NCI-H2081 treated with DMSO at 0.1 percent for 48 hours (cell line): ENCODE data around the gene MYO16.
"Not testable (repeated sequence)": the region's sequence is repeated elsewhere in the genome, so short reads cannot be mapped to it uniquely, and the experiment has no call there.

Experiments used
- DNase-seq: peaks from one replicate; lab custom pipeline; 2025; lab: John Stamatoyannopoulos, UW

MYO16 gene

DNA sequence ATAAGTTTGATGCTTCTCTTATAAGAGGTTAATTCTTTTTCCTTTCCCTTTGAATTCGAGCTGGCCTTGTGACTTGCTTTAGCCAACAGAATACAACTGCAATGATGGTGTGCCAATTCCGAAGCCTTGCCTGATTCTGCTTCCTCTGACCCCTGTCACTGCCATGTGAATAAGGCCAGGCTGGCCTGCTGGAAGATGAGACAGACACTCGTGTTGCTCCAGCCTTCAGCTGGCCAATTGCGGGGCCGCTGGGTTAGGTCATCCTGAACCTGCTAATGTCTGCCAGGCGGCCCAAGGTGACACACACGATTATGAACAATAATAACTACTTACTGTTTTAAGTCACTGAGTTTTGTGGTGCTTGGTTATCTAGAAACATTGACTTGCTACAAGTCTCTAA is 352.0 kb downstream of the MYO16 start:
- no peak for DNase-seq

DNA sequence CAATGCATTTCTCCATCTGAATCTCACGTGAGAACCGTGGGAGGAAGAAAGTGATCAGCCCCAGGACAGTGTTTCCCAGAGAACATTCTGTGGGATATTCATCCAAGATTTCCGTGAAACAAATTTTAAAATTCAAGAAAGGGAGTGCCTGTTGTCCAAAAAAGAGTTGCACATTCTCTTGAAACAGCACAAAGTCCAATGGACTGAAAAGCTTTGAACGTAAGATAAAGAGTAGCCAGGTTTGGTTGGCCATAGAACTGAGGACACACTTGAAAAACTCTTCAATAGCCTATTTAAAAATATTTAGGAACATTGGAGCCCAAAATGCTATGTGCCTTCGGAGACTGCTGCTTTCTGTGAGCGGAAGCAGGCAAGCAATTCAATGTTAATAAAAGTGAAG is 353.9 kb downstream of the MYO16 start:
- DNase-seq: no peak

DNA sequence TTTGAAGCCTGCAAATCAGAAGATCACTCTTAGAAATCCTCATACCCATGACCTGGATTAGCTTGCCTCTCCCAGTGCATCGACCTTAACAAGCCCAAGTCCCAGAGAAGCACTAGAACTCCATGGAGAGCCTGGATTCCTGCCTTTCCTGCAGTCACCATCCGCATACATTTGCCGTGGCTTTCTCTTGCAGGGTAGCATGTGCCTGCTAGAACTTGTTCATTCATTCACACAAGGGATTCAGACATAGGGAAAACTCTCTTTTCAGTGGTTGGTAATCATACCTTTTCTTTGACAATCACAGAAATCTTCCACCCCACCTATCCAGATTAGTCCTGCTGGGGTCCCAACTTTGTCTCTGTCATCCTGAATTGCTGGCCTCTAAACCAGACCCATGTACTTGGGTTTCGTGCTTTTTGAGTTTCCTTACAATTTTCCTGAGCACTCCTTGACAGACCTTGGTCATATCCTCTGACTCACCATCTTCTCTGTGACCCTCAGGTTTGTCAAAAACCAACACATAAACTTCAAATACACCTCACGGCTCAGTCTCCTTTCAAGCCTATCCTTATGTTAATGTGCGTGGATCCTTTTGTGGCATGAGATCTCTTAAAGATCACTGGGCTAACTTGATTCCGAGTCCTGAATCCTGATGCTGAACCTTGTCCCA is 355.0 kb downstream of the MYO16 start:
- DNase-seq: no peak

DNA sequence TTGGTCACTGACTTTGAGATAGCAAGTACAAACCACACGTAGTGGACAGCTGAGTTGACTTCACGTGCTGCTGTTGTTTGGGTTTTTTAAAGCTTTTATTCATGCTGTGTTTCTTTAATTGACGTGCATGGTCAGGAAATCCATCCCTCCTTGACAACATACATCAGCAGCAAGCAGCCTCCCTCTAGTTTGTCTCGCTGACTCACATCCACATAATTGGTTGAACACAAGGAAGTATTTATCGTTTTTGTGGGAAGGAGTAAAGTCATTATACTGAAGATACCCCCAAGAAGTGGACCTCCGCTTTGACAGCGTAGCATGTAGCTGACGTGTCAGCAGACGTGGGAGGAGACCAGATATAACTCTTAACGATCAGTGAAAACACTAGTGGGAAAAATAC is 355.8 kb downstream of the MYO16 start:
- DNase-seq: no peak

DNA sequence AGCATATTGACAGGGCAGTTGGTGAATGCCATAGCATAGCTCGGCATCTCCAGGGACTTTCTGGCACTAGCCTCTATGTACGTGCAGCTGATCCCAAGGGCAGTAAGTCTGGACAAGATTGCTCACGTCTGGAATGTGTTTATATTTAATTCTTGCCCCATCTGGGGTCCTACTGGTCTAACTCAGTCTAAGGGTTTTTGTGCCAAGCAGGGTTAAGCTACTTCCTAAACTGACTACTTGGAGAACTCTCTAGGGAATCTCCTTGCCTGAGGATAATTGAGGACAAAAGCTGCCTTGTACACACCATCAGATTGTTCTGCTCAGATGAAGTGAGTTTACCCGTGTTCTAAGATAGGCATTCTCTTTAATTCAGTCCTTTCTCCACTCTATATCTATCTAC is 358.1 kb downstream of the MYO16 start:
- no peak for DNase-seq

DNA sequence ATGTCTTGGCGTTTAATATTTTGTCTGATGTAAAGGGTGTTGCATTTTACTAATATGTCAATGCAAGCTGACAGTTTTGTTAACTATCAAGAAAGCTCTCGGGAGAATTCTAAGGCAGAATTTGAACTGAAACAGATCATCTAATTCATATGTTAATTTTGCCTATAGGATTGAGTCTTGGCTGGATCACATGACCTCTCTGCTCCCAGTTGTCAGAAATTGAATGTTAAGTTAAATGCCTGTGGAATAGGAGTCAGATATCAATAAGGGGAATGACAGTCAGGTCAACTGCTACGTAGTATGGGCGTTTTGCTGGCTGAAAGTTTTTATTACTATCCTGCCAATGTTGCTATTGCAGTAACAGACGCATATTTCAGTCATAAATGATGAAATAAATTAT is 358.5 kb downstream of the MYO16 start:
- no peak for DNase-seq

DNA sequence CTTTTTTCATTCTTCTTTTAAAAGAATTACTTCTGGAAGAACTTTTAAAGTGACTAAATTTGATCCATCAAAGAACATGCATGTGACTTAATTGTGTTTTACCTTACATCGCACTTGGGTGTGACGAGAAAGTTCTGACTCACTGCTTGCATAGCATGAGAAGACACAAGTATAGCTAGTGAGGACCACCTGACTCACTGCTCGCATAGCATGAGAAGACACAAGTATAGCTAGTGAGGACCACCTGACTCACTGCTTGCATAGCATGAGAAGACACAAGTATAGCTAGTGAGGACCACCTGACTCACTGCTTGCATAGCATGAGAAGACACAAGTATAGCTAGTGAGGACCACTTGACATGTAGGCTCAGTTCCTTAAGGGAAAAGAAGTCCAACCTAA is 362.0 kb downstream of the MYO16 start:
- DNase-seq: not testable (repeated sequence)

DNA sequence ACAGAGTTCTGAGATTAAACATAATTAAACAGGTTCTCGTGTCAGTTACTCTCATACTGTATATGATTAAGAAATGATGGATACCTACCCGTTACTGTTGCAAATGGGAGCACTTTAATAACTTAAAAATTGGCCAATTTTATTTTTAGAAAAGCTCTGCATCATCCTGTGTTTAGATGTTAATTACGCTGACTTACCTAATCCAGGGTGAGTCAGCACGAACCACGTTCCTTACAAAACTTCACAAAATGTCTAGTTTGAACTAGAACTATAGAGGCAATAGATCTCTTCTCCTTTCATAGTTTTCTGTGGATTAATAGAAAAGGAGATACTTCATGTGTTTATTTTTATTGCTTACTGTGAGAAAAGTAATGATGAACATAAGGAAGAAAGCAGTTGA is 363.9 kb downstream of the MYO16 start:
- no peak for DNase-seq

DNA sequence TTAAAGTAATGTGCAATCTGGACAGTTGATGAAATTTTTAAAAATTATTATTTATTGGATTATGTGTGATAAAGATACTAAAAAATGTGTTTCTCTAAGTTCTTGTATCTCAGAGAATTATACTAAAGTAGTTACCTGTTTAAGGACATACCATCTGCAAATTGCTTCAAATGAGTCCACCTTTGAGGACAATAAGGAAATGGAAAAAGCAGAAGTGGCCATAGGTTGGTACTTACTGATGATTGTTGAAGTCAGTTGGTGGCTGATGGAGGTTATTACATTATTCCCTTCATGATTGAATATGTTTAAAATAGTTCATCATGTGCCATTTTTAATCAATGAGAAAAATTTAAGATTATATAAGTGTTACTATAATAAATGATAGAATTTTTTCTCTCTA is 367.0 kb downstream of the MYO16 start:
- no peak for DNase-seq

DNA sequence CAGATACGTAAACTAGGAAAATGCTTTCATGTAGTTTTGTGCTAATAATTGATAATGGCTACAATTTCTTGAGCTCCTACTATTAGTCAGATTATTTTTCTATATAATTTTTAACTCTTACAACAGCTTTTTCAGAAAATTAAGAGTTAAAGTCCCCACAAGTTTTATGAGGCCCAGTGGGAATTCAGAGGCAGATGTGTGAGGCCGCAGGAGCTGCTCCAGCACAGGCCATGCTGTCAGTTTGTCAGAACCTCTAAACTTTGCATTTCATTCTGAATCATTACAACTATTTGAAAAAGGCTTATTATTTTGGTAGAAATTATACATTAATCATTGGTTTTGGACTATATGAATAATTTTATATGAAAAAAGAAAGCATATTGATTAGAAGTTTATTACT is 370.8 kb downstream of the MYO16 start:
- no peak for DNase-seq

DNA sequence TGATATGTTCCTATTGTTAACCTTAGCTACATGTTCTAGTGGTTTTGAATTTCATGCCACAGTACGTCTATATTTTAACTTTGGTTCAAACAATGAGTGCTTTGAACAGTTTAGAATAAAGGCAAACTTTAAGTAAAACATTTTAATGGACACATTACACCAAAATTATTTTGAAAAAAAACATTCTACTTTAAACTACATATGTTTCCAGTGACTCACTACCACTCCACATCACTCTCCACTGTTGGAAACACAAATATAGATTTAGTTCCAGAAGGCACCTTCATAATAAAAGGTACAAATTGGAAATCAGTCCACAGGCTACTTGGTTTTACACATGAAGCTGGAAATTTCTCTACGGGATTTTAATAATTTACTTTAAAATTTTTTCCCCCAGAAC is 373.5 kb downstream of the MYO16 start:
- no peak for DNase-seq

DNA sequence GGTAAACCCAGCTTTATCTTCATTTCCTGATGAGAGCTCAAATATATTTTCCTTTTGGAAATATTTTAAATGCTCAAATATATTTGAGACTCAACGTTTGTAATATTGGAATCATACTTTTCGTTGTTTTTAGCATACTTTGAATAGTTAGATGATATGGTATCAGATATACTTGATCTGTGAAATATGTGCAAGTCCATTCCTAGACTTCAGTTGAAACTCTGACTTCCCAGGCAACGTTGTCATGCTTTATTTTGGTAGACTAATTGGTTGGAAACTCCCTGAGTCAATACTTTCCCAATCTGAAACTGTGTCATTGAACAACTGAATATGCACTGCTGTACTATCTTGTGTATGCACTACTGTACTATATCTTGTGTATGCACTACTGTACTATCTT is 378.5 kb downstream of the MYO16 start:
- DNase-seq: no peak

DNA sequence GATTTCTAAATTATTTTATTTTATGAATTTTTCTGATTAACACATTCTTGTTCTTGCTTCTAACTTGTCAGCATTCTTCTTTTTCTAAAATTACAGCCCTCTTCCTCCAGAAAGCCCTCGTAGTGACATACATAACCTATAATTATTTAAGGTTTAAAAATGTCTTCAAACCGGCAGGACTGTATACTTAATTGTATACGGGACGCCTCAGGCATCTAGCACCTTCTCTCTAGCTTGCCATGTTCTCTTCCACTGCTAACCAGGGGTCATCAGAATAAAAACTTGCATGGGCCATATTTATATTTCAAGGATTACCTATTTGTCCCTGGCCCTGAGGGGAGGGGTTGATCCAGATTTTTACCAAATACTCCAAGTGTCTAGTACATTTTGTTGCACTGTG is 380.3 kb downstream of the MYO16 start:
- DNase-seq: no peak

DNA sequence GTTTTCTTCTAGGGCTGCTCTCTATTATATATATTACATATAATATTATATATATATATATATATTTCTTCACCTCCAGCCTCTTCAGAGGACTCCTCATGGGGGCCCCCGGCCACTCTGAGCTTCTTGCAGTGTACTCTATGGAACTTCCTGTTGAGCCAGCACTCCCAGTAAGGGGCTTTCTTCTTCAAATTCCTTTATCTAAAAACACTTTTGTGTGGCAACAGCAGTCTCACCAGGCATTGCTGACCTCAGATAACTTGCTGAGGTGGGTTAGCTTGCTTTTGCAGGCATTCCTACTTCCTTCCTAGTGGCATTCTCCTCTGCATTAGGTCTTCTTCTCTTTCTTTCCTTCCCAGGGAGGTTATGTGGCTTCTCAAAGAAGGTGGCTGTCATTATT is 381.5 kb downstream of the MYO16 start:
- DNase-seq: no peak

DNA sequence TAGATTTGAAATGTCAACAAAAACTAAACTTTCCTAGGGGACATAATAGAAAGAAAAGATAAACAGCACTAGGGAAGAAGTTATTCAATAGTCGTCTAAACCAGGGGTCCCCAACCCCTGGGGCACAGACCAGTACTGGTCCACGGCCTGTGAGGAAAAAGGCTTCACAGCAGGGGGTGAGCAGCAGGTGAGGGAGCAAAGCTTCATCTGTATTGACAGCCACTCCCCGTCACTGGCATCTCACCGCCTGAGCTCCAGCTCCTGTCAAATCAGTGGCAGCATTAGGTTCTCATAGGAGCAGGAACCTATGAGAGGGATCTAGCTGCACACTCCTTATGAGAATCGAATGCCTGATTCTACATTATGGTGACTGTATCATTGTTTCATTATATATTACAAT is 382.7 kb downstream of the MYO16 start:
- no peak for DNase-seq

DNA sequence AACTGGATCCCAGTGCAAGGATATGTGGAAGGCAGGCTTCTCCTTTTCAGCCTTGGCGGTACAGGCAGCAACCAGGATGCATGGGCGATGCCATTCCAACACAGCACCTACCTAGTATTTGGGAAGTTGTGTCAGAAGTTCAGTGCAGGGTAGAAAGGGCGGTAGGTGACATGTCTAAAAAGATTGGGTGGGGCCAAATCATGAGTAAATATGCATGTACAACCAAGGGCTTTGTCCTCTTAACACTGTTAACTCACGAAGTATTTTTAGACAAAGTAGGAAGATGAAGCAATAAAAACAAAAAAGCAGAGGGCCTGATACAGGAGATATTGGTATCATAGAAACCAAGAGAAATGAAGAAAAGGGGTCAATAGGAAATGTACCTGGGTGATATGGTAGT is 392.1 kb downstream of the MYO16 start:
- DNase-seq: no peak

DNA sequence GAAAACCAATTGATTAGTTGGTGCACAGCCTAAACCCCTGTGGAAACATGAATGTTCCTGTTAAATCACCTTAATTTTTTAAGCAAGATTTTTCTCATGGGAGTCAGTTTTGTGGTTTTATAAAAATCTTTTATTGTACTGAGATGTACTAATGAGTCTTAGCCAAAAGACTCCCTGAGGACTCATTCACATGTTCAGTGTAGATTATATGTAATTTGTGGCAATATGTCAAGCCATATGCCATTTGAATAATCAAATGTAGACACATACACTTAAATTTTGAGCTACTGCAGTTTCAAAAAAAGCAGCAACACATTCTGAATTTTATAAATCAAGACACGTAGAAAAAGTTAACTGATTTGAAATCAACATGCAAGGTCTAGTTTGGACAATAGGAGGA is 395.2 kb downstream of the MYO16 start:
- no peak for DNase-seq

DNA sequence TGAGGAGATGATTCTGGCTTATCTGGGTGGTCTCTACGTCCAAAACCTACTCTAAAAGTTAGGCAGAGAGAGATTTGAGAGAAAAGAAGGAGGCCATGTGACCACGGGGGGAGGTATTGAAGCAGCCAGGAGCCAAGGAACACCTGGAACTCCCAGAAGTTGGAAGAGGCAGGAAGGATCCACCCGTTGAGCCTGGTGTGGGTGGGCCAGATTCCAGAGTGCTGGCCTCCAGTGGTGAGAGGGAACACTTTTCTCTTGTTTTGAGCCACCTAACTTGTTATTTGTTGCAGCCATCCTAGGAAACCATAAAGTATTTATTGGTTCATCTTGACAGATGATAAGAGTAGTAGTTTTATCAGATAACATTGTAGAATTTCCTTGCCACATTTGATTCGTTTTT is 396.9 kb downstream of the MYO16 start:
- no peak for DNase-seq

DNA sequence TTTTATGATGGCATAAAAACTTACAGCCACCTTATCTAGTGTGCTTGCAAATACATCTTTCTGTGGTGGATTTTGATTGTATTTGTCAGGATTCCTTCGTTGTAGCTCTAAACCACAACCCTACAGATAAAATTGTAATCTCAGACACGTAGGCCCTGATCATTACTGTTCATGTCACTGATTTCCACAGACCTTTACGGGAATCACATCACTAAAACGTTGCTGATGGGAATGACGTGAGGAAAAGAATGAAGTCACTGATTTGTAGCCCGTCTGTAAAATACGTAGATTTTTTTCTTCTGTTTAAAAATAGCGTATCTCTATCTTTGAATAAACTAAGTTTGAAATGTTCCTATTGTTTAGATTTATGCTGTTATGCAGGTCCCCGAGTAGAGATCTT is 399.2 kb downstream of the MYO16 start:
- DNase-seq: no peak

DNA sequence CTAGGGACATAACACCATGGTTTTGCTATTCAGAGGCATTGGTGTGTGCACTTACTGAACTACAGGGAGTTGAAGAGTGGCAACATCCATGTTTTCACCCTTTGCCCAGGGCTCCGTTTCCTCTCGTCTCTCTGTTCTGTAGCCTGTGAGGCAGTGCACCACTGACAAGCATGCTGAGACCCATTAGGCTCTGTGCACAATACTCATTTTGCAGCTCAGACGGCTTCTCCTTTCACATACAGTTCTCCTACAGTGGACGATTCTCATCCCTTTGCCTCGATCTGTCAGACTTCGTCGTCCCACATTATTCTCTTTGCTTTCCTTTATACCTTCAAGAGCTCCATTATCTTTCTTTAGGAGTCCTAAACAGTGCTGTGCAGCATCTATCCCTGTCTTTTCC is 403.7 kb downstream of the MYO16 start:
- no peak for DNase-seq

DNA sequence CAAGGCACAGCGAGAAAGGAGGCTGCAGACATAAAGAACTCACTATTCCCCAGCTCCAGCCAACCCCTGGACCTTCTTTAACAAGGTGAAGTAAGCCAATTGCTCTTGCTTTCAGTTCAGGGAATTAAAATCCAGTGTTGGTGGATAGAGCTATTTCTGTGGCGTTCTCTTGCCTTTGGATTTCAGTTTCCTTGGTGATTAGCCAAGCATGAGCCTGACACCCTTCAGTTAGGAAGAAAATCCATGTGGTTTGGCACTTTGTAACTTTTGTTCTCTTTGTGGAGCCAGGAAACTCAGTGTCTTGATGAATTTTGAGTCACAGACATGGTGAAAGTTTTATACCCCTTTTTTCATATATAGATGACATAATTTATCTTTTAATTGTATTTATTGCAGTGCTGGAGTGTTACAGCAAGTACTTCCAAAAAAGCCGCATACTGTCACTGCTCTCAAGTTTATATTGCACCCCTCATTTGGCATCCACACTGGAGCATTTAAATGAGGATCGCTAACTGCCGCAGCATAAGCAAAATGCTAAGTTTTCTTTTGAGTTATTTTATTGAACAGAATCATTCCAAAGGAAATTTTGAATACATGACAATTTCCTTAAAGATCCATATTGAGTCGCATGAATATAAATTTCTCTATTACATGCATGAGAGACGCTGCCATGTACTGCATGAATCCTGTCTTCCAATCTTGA is 406.8 kb downstream of the MYO16 start:
- no peak for DNase-seq

DNA sequence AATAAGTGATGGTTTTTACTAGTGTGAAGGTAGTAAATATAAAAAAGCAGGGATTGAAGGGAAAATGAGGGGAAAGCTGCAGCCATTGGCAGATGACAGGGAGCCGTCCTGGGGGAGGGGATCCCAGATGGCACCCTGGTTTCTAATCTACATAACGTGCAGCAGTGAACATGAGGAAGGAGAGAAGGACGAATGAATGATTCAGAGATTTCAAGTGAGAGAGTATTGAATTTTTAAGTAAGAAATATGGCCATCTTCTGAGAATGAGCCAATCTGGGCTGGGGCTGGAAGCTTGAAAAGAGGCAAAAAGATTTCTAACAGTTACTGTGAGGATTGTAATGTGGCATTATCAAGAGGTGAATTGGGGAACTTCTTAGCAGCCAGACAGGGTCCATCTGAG is 414.2 kb downstream of the MYO16 start:
- no peak for DNase-seq

DNA sequence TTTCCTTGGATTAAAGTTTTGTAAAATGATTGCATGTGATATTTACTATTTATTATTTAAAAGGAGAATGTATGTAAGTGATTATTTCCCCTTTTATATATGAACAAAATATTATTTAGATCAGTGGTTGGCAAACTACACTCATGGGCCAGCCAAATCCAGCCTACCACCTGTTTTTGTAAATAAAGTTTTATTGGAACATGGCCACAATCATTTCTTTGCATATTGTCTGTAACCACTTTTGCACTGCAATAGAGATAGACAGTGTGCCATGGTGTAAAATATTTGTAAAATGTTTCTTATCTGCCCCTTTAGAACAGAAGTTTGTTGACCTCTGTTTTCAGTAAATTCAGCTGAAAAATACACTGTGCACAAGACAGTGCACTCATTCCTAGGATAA is 426.4 kb downstream of the MYO16 start:
- DNase-seq: no peak

DNA sequence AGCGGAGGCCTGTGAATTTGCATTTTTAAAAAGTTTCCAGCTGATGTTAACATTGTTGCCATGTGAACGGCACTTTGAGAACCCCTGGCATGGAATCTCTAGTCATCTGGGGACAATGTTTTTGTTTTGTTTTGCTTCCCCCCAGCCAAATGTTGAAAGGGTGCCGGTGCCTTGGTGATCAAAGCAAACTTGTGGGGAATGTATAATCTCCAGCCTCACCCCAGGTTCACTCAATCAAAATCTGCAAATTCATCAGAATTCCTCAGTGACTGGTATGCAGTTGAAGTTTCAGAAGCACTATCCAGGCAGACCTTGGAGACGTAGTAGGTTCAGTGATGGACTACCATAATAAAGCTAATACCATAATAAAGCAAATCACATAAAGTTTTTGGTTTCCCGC is 428.7 kb downstream of the MYO16 start:
- no peak for DNase-seq
